Upper lobe of right lung (tissue), 1 donor: ENCODE data around the gene USP51. TPM values are rescaled to one million over a fixed set of nuclear protein-coding genes. Genes with fewer than 3 reads are reported as not detected.
"Not testable (repeated sequence)": the region's sequence is repeated elsewhere in the genome, so short reads cannot be mapped to it uniquely, and the experiment has no call there.

Source experiments
- ATAC-seq: fragments of 200-7000 bp; cut with Tn5 transposase; one replicate; pipeline ENCODE4 v1.9.1; 2020; ENCODE audit warnings: mild to moderate bottlenecking, moderate library complexity
- DNase-seq: peaks from one replicate; pipeline ENCODE4 v3.0.0-alpha.2; 2020
- H3K27ac ChIP-seq: fragments of 200-600 bp; one replicate; pipeline ENCODE4 v1.8.0; 2022
- H3K27me3 ChIP-seq: fragments of 200-600 bp; one replicate; pipeline ENCODE4 v1.8.0; 2022; ENCODE audit warnings: mild to moderate bottlenecking
- H3K36me3 ChIP-seq: fragments of 200-600 bp; one replicate; pipeline ENCODE4 v1.8.0; 2022
- H3K4me1 ChIP-seq: fragments of 200-600 bp; one replicate; pipeline ENCODE4 v1.8.0; 2022
- H3K4me3 ChIP-seq: fragments of 200-600 bp; one replicate; pipeline ENCODE4 v1.8.0; 2022; ENCODE audit warnings: mild to moderate bottlenecking
- H3K9me3 ChIP-seq: fragments of 200-600 bp; one replicate; pipeline ENCODE4 v1.8.0; 2022
- intact Hi-C: fragments of 100-400 bp; cut with DNase I; formaldehyde crosslinking; loops from one replicate; pipeline ENCODE4 v1.11.0; 2022
- total RNA-seq: library from RNA; stranded (reverse); fragmentation: NEBNext Ultra II Directional; extraction: Animal tissue kit (Norgen Biotek cat#: 25700); gene quantifications from one replicate; pipeline ENCODE4 v1.2.1, GENCODE V29; 2021
- TF ChIP-seq, protein P1 (sequence below): fragments of 200-600 bp; IDR thresholded peaks from one replicate; pipeline ENCODE4 v1.8.0; 2022; ENCODE audit warnings: antibody characterized with exemption
- donor health status: DM: no; HTN: yes; CAD: no; lungs with severe emphysema.

The USP51 gene
- total RNA-seq, 1 donor from 2014 or later, result 3.7 TPM

DNA sequence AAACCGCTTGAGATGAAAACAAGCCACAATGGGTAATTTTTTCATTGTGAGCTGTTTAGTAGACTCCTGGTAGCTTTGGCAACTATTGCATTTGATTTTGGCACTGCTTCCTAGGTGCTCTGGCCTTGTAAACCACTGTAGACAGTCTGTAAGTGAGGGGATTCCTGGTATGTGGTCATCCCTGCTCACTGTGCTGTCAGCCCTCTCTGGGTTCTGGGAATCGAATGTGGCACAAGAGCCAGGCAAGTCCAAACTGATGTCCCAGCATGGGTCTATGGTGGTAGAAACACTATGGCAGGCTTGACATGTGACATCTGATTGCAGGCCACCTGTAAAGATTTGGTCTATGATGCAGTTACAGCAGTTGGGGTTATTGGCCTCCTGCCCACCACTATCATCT is 2.5 kb downstream of the USP51 start:
- no peaks in the 10 kb centered on the region for H3K27me3 ChIP-seq

DNA sequence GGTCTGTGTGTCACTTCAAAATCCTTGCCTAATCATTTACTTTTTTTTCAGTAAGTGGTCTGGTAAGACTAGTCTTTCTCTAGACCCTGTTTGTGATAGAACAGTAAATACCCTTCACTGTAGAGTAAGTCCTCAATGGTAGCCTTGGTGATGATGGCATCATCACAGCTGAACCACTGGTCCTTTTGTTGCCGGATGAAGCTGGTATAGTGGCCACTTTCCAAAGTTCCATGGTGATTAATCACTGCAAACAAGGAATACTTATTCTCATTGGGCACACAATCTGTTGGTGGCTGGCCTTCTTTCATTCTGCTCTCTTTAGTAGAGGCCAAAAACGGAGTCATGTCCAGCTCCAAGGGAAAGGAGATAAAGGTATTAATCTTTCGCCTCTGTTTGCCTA is 2.9 kb downstream of the USP51 start:
- DNase-seq (no peak), ATAC-seq (no peak)
- no peaks in the 10 kb centered on the region for H3K9me3 ChIP-seq
- no peaks in the 10 kb centered on the region for H3K4me1 ChIP-seq
- no peaks in the 10 kb centered on the region for H3K27me3 ChIP-seq
- intact Hi-C loops, result no loop called here
- H3K27ac ChIP-seq, result no peak overlapping the region
- H3K36me3 ChIP-seq, result no peaks in the 10 kb centered on the region
- TF ChIP-seq, protein P1, sequence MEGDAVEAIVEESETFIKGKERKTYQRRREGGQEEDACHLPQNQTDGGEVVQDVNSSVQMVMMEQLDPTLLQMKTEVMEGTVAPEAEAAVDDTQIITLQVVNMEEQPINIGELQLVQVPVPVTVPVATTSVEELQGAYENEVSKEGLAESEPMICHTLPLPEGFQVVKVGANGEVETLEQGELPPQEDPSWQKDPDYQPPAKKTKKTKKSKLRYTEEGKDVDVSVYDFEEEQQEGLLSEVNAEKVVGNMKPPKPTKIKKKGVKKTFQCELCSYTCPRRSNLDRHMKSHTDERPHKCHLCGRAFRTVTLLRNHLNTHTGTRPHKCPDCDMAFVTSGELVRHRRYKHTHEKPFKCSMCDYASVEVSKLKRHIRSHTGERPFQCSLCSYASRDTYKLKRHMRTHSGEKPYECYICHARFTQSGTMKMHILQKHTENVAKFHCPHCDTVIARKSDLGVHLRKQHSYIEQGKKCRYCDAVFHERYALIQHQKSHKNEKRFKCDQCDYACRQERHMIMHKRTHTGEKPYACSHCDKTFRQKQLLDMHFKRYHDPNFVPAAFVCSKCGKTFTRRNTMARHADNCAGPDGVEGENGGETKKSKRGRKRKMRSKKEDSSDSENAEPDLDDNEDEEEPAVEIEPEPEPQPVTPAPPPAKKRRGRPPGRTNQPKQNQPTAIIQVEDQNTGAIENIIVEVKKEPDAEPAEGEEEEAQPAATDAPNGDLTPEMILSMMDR, result no peak
- H3K4me3 ChIP-seq, result no peak overlapping the region

More for the DNA sequence above, 2.5 kb downstream of the USP51 start:
- H3K9me3 ChIP-seq, result no peaks in the 10 kb centered on the region
- no peak overlapping the region for H3K4me3 ChIP-seq
- ATAC-seq (no peak), DNase-seq (no peak)
- TF ChIP-seq, protein P1, result no peak
- intact Hi-C loops, result no loop called here
- no peak overlapping the region for H3K27ac ChIP-seq
- H3K4me1 ChIP-seq, result no peaks in the 10 kb centered on the region
- no peaks in the 10 kb centered on the region for H3K36me3 ChIP-seq

DNA sequence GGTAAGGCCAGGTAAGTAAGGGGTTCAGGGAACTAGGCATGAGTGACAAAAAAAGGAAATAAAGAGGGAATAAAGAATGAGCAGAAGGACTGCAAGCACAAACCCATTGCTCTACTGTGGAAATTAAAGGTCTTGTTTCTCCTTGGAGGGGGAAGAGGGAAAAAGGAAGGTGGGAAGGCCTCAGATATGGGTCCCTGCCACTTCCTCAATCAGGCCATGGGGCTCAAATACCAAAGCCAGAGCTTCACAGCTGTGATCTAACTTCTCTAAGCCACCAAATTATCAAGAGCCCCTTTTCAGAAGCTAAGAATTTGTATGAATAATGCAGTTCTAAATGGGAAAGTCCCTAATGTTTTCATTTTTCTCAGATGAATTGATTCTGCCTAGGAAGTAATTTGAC is 4.7 kb downstream of the USP51 start:
- Histone ChIP-seq H3K4me3 (no peak overlapping the region), H3K36me3 (no peaks in the 10 kb centered on the region), H3K9me3 (no peaks in the 10 kb centered on the region), H3K4me1 (no peaks in the 10 kb centered on the region), H3K27ac (no peak overlapping the region), H3K27me3 (no peaks in the 10 kb centered on the region)
- no peak for ATAC-seq
- DNase-seq, result no peak
- intact Hi-C loops, result no loop called here
- TF ChIP-seq, protein P1, result no peak

DNA sequence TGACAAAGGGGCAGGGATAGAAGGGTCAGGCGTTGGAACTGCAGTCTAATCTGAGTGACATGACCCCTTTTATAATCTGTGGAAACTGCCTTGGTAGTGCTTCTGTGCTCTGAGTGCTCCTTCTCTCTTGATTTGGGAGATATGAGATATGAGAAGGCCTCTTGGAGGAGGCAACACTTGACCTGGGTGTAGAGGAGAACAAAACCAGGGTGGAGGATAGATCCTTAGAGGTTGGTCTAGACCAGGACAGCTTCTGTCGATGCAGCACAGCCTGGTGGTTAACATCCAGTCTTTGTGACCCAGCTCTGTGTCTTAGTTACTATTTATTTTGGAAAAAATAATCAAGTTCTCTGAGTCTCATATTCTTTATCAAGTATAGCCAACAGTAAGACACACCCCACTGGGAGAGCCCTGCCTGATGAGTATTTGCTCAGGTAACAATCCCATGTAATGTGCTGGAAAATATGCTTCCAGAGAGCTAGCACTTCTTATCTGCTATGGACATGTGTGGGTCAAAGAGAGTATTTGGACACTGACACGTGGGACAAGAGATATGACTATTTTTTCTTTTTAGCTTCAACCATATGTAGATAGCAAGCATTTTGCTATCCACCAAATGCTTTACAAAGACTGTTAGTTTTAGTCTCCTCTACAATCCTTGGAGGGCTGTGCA is 9.1 kb downstream of the USP51 start:
- ATAC-seq (no peak), DNase-seq (no peak)
- Histone ChIP-seq H3K9me3 (no peaks in the 10 kb centered on the region), H3K4me1 (no peaks in the 10 kb centered on the region), H3K27me3 (no peaks in the 10 kb centered on the region), H3K4me3 (no peak overlapping the region), H3K27ac (no peak overlapping the region), H3K36me3 (no peaks in the 10 kb centered on the region)
- intact Hi-C loops, result no loop called here
- TF ChIP-seq, protein P1, result no peak

DNA sequence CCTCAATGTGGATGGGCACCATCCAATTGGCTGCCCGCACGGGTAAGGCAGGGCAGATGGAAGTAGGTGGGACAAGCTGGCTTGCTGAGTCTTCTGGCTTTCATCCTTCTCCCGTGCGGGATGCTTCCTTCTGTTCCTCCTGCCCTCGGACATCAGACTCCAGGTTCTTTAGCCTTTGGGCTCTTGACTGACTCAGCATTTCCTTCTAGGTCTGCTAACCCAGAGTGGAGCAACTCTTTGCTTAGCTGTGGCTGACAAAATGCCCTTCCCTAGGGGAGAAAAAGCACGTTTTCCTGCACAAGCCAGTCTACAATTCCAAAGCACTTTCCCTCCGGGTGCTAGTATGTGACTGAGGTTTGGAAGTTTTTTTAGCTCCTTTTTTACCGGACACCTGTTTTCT is 9.7 kb downstream of the USP51 start:
- H3K27me3 ChIP-seq, H3K4me3 ChIP-seq, H3K4me1 ChIP-seq, H3K36me3 ChIP-seq, H3K27ac ChIP-seq, H3K9me3 ChIP-seq, ATAC-seq, intact Hi-C loops, DNase-seq: not testable (repeated sequence)

DNA sequence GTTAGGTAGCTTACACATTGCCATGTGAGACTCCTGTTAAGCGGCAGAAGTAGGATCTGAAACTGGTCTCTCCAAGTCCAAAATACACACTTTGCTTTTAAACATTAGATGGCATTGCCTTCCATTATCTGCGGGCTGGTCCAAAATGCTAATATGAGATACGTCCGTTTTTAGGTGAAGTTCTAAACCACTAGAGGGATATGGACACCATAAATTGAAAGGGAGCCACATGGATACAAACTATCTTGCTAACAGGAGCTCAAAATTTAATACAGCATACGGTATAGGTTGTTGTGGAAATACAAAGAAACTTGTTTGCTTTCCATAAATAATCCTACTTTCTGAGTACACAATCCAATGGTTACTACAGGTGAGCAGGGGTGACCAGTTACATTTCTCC is 23.9 kb downstream of the USP51 start:
- ATAC-seq, H3K4me3 ChIP-seq, intact Hi-C loops, H3K4me1 ChIP-seq, DNase-seq, H3K36me3 ChIP-seq, H3K9me3 ChIP-seq, H3K27me3 ChIP-seq, H3K27ac ChIP-seq: not testable (repeated sequence)

DNA sequence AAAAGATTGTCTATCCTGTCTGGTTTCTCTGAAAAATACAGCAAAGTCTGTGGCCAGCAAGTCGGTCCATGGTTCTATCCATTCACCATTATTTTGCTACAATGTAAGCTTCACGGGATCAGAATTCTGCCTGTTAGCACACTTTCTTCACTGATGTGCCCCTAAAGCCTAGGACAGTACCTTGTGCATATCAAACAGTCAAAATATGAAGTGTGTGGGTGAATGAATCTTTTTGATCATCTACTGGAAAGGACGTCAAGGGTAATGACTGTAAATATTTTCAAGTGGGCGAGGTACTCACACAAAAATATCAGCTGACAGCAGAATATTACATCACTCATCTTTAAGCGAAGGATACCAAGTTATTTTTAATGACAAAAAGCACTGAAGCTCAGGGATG is 24.5 kb downstream of the USP51 start:
- intact Hi-C loops, H3K9me3 ChIP-seq, H3K27me3 ChIP-seq, H3K36me3 ChIP-seq, H3K27ac ChIP-seq, H3K4me1 ChIP-seq, H3K4me3 ChIP-seq, DNase-seq, ATAC-seq: not testable (repeated sequence)

DNA sequence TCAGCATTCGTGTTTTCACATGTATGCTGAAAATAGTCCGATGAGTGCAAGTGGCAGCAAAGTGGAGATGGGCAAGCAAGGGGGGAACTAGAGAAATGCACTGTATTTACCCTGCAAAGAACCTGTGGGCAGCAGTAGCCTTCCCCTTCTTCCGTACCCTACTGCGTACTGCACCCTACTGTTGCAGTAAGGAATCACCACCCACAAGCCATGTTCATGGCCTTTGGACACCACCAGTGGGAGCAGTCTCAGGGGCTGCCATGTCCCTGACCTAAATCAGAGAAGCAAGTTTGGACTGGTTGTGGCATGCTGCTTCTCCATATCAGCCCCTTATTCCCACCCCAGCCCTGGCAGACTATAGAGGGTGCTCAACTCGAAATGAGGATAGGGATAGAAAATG is 25.6 kb downstream of the USP51 start:
- H3K36me3 ChIP-seq, H3K9me3 ChIP-seq, H3K27me3 ChIP-seq, intact Hi-C loops, H3K27ac ChIP-seq, H3K4me1 ChIP-seq, DNase-seq, H3K4me3 ChIP-seq: not testable (repeated sequence)
- peak; percentile 44 for ATAC-seq

DNA sequence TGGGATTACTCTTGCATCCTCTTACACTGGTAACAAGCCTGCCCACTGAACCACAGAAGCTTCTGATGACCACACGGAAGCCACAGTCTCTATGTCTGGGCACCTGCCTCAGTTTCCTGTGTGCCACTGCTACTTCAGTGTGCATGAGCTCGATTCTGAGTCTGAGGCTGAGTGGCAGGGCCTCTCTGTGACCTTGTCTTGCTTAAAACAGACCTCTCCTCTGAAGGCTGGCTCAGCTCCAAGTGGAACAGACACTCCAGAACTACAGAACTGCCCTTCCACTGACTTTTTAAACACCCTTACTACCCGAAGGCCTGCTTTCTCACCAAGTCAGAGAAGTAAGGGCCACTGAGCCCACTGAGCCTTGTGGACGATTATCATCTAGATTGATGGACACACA is 29.7 kb downstream of the USP51 start:
- H3K27me3 ChIP-seq, H3K27ac ChIP-seq, intact Hi-C loops, H3K4me3 ChIP-seq, H3K36me3 ChIP-seq, H3K9me3 ChIP-seq, ATAC-seq, H3K4me1 ChIP-seq, DNase-seq: not testable (repeated sequence)

DNA sequence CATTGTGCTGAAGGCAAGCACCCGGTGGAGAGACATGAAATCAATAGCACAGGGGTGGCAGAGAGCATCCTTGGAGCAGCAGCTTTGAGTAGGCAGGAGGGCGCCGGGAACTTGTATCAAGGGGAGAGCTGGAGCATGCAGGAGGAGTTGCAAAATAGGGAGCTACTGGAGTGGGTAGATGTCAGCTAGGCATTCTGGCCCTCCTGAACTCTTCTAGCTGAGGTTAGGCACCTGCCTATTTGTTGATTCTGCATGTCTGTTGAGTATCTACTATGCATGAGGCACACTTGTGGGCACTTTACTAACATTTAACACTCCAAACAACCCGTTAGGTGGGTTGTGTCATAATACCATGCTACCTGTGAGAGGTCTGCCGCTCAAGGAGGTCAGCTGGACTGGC is 30.2 kb downstream of the USP51 start:
- intact Hi-C loops, H3K4me3 ChIP-seq, H3K36me3 ChIP-seq, H3K4me1 ChIP-seq, H3K27me3 ChIP-seq, H3K9me3 ChIP-seq, DNase-seq, H3K27ac ChIP-seq: not testable (repeated sequence)
- ATAC-seq, result peak; percentile 89

DNA sequence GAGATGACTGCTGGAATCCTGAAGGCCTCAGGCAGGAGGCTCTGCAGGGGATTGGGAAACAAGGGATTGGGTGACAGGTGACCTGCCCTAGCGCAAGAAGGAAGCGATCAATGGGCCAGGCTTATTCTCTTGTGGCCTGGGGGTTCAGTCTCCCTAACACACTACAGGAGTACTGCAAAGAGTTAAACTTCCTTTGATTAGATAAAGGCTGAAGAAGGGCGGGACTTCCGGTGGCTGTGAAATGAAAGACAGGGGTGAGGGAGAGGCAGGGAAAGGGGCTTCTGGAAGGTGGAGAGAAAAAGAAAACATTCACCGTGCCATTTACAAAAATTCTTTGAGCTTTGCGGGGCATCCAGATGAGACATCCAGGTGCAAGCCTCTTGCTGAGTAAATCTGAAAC is 33.9 kb downstream of the USP51 start:
- H3K36me3 ChIP-seq, DNase-seq, H3K4me3 ChIP-seq, H3K27ac ChIP-seq, H3K9me3 ChIP-seq, ATAC-seq, H3K27me3 ChIP-seq, H3K4me1 ChIP-seq, intact Hi-C loops: not testable (repeated sequence)
